RWPE2 (cell line): Measurements from ENCODE around the gene COG8.

Experiments used
- ATAC-seq: fragments of 200-7000 bp; cut with Tn5 transposase; 3 replicates; pipeline ENCODE4 v1.9.1; 2021; ENCODE audit warnings: low read depth
- DNase-seq: peaks from one replicate; pipeline ENCODE4 v3.0.0-alpha.2; 2020; ENCODE audit warnings: low spot score
- H3K27ac ChIP-seq: fragments of 450-650 bp; 2 replicates; pipeline ENCODE4 v1.5.1; 2017; ENCODE audit warnings: mild to moderate bottlenecking; ENCODE audit not compliant: poor library complexity, severe bottlenecking
- H3K27me3 ChIP-seq: fragments of 250-450 bp; sonication (Bioruptor Pico); 2 replicates; pipeline ENCODE4 v1.5.1; 2021; ENCODE audit warnings: mild to moderate bottlenecking, moderate library complexity; ENCODE audit not compliant: insufficient read depth, poor library complexity, severe bottlenecking
- H3K36me3 ChIP-seq: fragments of 250-450 bp; sonication (Bioruptor Pico); 2 replicates; pipeline ENCODE4 v1.5.1; 2020; ENCODE audit warnings: low read depth, mild to moderate bottlenecking, moderate library complexity
- H3K4me1 ChIP-seq: fragments of 250-450 bp; sonication (Bioruptor Pico); 2 replicates; pipeline ENCODE4 v1.5.1; 2021; ENCODE audit warnings: mild to moderate bottlenecking, moderate library complexity; ENCODE audit not compliant: insufficient read depth, poor library complexity, severe bottlenecking
- H3K4me3 ChIP-seq: fragments of 250-450 bp; sonication (Bioruptor Pico); 2 replicates; pipeline ENCODE4 v1.5.1; 2021; ENCODE audit warnings: mild to moderate bottlenecking, moderate library complexity; ENCODE audit not compliant: severe bottlenecking
- H3K9me3 ChIP-seq: fragments of 250-450 bp; sonication (Bioruptor Pico); 2 replicates; pipeline ENCODE4 v1.5.1; 2021; ENCODE audit warnings: mild to moderate bottlenecking, moderate library complexity; ENCODE audit not compliant: severe bottlenecking
- CTCF ChIP-seq: fragments of 450-650 bp; IDR thresholded peaks from one replicate; pipeline ENCODE4 v1.5.1; 2017; ENCODE audit warnings: mild to moderate bottlenecking, moderate library complexity; ENCODE audit not compliant: poor library complexity, severe bottlenecking

Gene COG8

GRCh38 chr16:69307856-69308255 lies 31.5 kb downstream of the COG8 start:
- no peak for ATAC-seq
- Histone ChIP-seq H3K4me3 (no peak overlapping the region), H3K9me3 (no peaks in the 10 kb centered on the region), H3K27me3 (no peaks in the 10 kb centered on the region), H3K36me3 (peaks cover 13% of the 10 kb centered on the region), H3K4me1 (no peaks in the 10 kb centered on the region), H3K27ac (no peak overlapping the region)
- TF ChIP-seq CTCF, result no peak
- DNase-seq, result no peak

GRCh38 chr16:69307091-69307490 lies 32.3 kb downstream of the COG8 start:
- Histone ChIP-seq H3K27me3 (no peaks in the 10 kb centered on the region), H3K4me3 (no peak overlapping the region), H3K9me3 (no peaks in the 10 kb centered on the region), H3K27ac (no peak overlapping the region), H3K4me1 (no peaks in the 10 kb centered on the region), H3K36me3 (0 out of 2 replicates have a peak, but pooled peaks cover 11% of the 10 kb centered on the region)
- DNase-seq (no peak), ATAC-seq (no peak)
- no peak for TF ChIP-seq CTCF

GRCh38 chr16:69306031-69306430 lies 33.3 kb downstream of the COG8 start:
- no peak for TF ChIP-seq CTCF
- ATAC-seq (no peak), DNase-seq (no peak)
- Histone ChIP-seq H3K36me3 (0 out of 2 replicates have a peak, but pooled peaks cover 12% of the 10 kb centered on the region), H3K9me3 (no peaks in the 10 kb centered on the region), H3K4me1 (no peaks in the 10 kb centered on the region), H3K27me3 (no peaks in the 10 kb centered on the region), H3K4me3 (no peak overlapping the region), H3K27ac (no peak overlapping the region)

- Histone ChIP-seq H3K4me3 (no peak overlapping the region), H3K9me3 (no peaks in the 10 kb centered on the region), H3K27ac (no peak overlapping the region), H3K4me1 (no peaks in the 10 kb centered on the region), H3K36me3 (peaks cover 22% of the 10 kb centered on the region; the same call in 1 of the 2 replicates), H3K27me3 (no peaks in the 10 kb centered on the region)
- TF ChIP-seq CTCF, result no peak
- DNase-seq (no peak), ATAC-seq (no peak)
Measured at GRCh38 chr16:69302301-69302700, 37.1 kb downstream of the COG8 start.

- TF ChIP-seq CTCF, result no peak
- no peak overlapping the region for H3K27ac ChIP-seq
- H3K27me3 ChIP-seq, result no peaks in the 10 kb centered on the region
- ATAC-seq (no peak), DNase-seq (no peak)
- H3K9me3 ChIP-seq, result no peaks in the 10 kb centered on the region
- no peaks in the 10 kb centered on the region for H3K4me1 ChIP-seq
- peaks cover 22% of the 10 kb centered on the region; the same call in 1 of the 2 replicates for H3K36me3 ChIP-seq
- no peak overlapping the region for H3K4me3 ChIP-seq
Measured at GRCh38 chr16:69301861-69302260, 37.5 kb downstream of the COG8 start.
